NT2/D1 (cell line): ENCODE results near the gene MIX23.

Experiments used
- SUZ12 ChIP-seq: IDR thresholded peaks from 2 replicates; pipeline ENCODE4 v1.6.1; 2011; ENCODE audit not compliant: insufficient read length, insufficient read depth; ENCODE audit errors: extremely low read depth
- ZNF274 ChIP-seq: IDR thresholded peaks from 2 replicates; pipeline ENCODE4 v1.6.1; 2011; ENCODE audit warnings: mild to moderate bottlenecking, low read depth, low read length

GRCh38 chr3:122395582-122395981 lies 12.6 kb upstream of the MIX23 start:
- TF ChIP-seq ZNF274 (no peak), SUZ12 (no peak)
